H9 (cell line): ENCODE data around the gene BAG1. TPM values are rescaled to one million over a fixed set of nuclear protein-coding genes. Genes with fewer than 3 reads are reported as not detected.
A peak's percentile ranks its signal among the peaks of the same experiment; 100 is the strongest.

Experiments used
- DNase-seq: peaks from one replicate; pipeline ENCODE4 v3.0.0-alpha.2; 2017
- H2AFZ ChIP-seq: one replicate; pipeline ENCODE4 v1.6.1; 2013; ENCODE audit warnings: mild to moderate bottlenecking, low read length, control low read depth, moderate library complexity
- H2AK5ac ChIP-seq: 2 replicates; pipeline ENCODE4 v1.6.1; 2013; ENCODE audit warnings: low read length, control low read depth, mixed read lengths; ENCODE audit not compliant: insufficient read length
- H2BK120ac ChIP-seq: one replicate; pipeline ENCODE4 v1.6.1; 2013; ENCODE audit warnings: low read depth, mild to moderate bottlenecking, low read length, control low read depth, inconsistent platforms; ENCODE audit not compliant: poor library complexity, severe bottlenecking
- H2BK12ac ChIP-seq: 2 replicates; pipeline ENCODE4 v1.6.1; 2013; ENCODE audit warnings: low read length, control low read depth, mixed read lengths, low read depth; ENCODE audit not compliant: insufficient read length
- H2BK15ac ChIP-seq: 2 replicates; pipeline ENCODE4 v1.6.1; 2013; ENCODE audit warnings: low read depth, low read length, control low read depth
- H2BK20ac ChIP-seq: one replicate; pipeline ENCODE4 v1.6.1; 2013; ENCODE audit warnings: low read depth, mild to moderate bottlenecking, low read length, control low read depth, inconsistent platforms; ENCODE audit not compliant: poor library complexity, severe bottlenecking
- H2BK5ac ChIP-seq: 2 replicates; pipeline ENCODE4 v1.6.1; 2013; ENCODE audit warnings: low read length, control low read depth, mixed read lengths; ENCODE audit not compliant: insufficient read length
- H3K14ac ChIP-seq: 2 replicates; pipeline ENCODE4 v1.6.1; 2013; ENCODE audit warnings: low read length, control low read depth; ENCODE audit not compliant: insufficient read depth
- H3K18ac ChIP-seq: 2 replicates; pipeline ENCODE4 v1.6.1; 2013; ENCODE audit warnings: low read depth, mild to moderate bottlenecking, mixed read lengths, low read length, control low read depth; ENCODE audit not compliant: insufficient read length
- H3K23ac ChIP-seq: 2 replicates; pipeline ENCODE4 v1.6.1; 2013; ENCODE audit warnings: low read length, control low read depth, mixed read lengths, low read depth; ENCODE audit not compliant: insufficient read length
- H3K23me2 ChIP-seq: 2 replicates; pipeline ENCODE4 v1.6.1; 2013; ENCODE audit warnings: low read depth, mild to moderate bottlenecking, mixed read lengths, low read length, control low read depth; ENCODE audit not compliant: insufficient read length, poor library complexity, severe bottlenecking
- H3K27ac ChIP-seq: 2 replicates; pipeline ENCODE4 v1.5.1; 2013; ENCODE audit warnings: low read length, control low read depth, mixed read lengths, low read depth; ENCODE audit not compliant: insufficient read length
- H3K27me3 ChIP-seq: 2 replicates; pipeline ENCODE4 v1.6.1; 2013; ENCODE audit warnings: low read length, control low read depth, inconsistent platforms; ENCODE audit not compliant: insufficient read depth
- H3K4ac ChIP-seq: 2 replicates; pipeline ENCODE4 v1.6.1; 2013; ENCODE audit warnings: low read depth, mild to moderate bottlenecking, control low read depth, inconsistent platforms, low read length, moderate library complexity
- H3K4me1 ChIP-seq: 2 replicates; pipeline ENCODE4 v1.6.1; 2013; ENCODE audit warnings: low read length, control low read depth, inconsistent platforms; ENCODE audit not compliant: insufficient read depth
- H3K4me2 ChIP-seq: 2 replicates; pipeline ENCODE4 v1.6.1; 2013; ENCODE audit warnings: low read length, control low read depth, mixed read lengths; ENCODE audit not compliant: insufficient read length, insufficient read depth
- H3K56ac ChIP-seq: 2 replicates; pipeline ENCODE4 v1.6.1; 2013; ENCODE audit warnings: low read depth, mild to moderate bottlenecking, mixed read lengths, low read length, control low read depth; ENCODE audit not compliant: insufficient read length
- H3K79me1 ChIP-seq: 2 replicates; pipeline ENCODE4 v1.6.1; 2013; ENCODE audit warnings: low read depth, mild to moderate bottlenecking, moderate library complexity, low read length, control low read depth, inconsistent platforms; ENCODE audit not compliant: insufficient read depth, poor library complexity, severe bottlenecking
- H3K79me2 ChIP-seq: 2 replicates; pipeline ENCODE4 v1.6.1; 2013; ENCODE audit warnings: low read length, control low read depth, inconsistent platforms; ENCODE audit not compliant: insufficient read depth
- H3K9ac ChIP-seq: 2 replicates; pipeline ENCODE4 v1.6.1; 2013; ENCODE audit warnings: low read length, control low read depth, mixed read lengths; ENCODE audit not compliant: insufficient read length; ENCODE audit errors: extremely low read depth
- H3K9me3 ChIP-seq: one replicate; pipeline ENCODE4 v1.6.1; 2013; ENCODE audit warnings: low read depth, low read length, inconsistent platforms; ENCODE audit not compliant: control insufficient read depth
- H3T11ph ChIP-seq: one replicate; pipeline ENCODE4 v1.6.1; 2013; ENCODE audit warnings: mild to moderate bottlenecking, low read length, control low read depth, inconsistent platforms
- H4K20me1 ChIP-seq: one replicate; pipeline ENCODE4 v1.6.1; 2013; ENCODE audit not compliant: control insufficient read depth, insufficient read length, insufficient read depth
- H4K5ac ChIP-seq: 2 replicates; pipeline ENCODE4 v1.6.1; 2013; ENCODE audit warnings: low read depth, mild to moderate bottlenecking, mixed read lengths, low read length, control low read depth; ENCODE audit not compliant: insufficient read length
- H4K8ac ChIP-seq: replicated peaks from 2 replicates; pipeline ENCODE4 v1.6.1; 2013; ENCODE audit warnings: low read length, control low read depth, mixed read lengths, low read depth; ENCODE audit not compliant: insufficient read length
- H4K91ac ChIP-seq: 2 replicates; pipeline ENCODE4 v1.6.1; 2013; ENCODE audit warnings: low read depth, mild to moderate bottlenecking, moderate library complexity, mixed read lengths, low read length, control low read depth; ENCODE audit not compliant: insufficient read length
- H3K27ac Mint-ChIP-seq, 3 experiments: 2 replicates in 2 of 3; 3 replicates in 1 of 3; pipeline ENCODE4 v1.8.0; 2020 to 2021; ENCODE audit warnings: mixed read lengths in 3 of 3, mild to moderate bottlenecking in 1 of 3, moderate library complexity in 1 of 3
- H3K27me3 Mint-ChIP-seq: 2 replicates; pipeline ENCODE4 v1.8.0; 2021; ENCODE audit warnings: low read depth, mild to moderate bottlenecking, moderate library complexity, mixed read lengths
- H3K36me3 Mint-ChIP-seq, 3 experiments: 2 replicates in 2 of 3; 3 replicates in 1 of 3; pipeline ENCODE4 v1.8.0; 2020 to 2021; ENCODE audit warnings: low read depth in 3 of 3, mixed read lengths in 3 of 3; ENCODE audit not compliant: insufficient read depth in 1 of 3
- H3K4me1 Mint-ChIP-seq, 2 experiments: 2 replicates each; pipeline ENCODE4 v1.8.0; 2020; ENCODE audit warnings: mixed read lengths in 2 of 2
- H3K4me3 Mint-ChIP-seq, 2 experiments: 2 replicates in 1 of 2; 3 replicates in 1 of 2; pipeline ENCODE4 v1.8.0; 2020 to 2021; ENCODE audit warnings: mild to moderate bottlenecking in 2 of 2, mixed read lengths in 2 of 2, moderate library complexity in 1 of 2
- H3K9me3 Mint-ChIP-seq, 2 experiments: 2 replicates in 1 of 2; 3 replicates in 1 of 2; pipeline ENCODE4 v1.8.0; 2020; ENCODE audit warnings: mild to moderate bottlenecking in 2 of 2, mixed read lengths in 2 of 2, moderate library complexity in 1 of 2
- CTCF ChIP-seq: fragments of 200-600 bp; sonication (generic); conservative IDR thresholded peaks from 3 replicates; pipeline ENCODE4 v1.8.0; 2021; ENCODE audit warnings: antibody characterized with exemption, mild to moderate bottlenecking
- WGBS: extraction: QIAGEN DNeasy Blood & Tissue Kit; methylation state at CpG from one replicate; pipeline ENCODE4 v1.1.7; 2013; ENCODE audit warnings: missing lambda C conversion rate, low lambda C conversion rate, mixed read lengths; ENCODE audit not compliant: insufficient read length; ENCODE audit errors: extremely low coverage; 5-methylcytosine and 5-hydroxymethylcytosine counted together
- total RNA-seq: library from RNA; stranded (reverse); gene quantifications from 2 replicates; pipeline ENCODE4 v1.2.1, GENCODE V29; 2021

BAG1 gene
- total RNA-seq, 1 experiment from 2014 or later: 66.4 TPM

GRCh38 chr9:33297432-33297831 is 32.9 kb upstream of the BAG1 start:
- no peak for DNase-seq
- Histone ChIP-seq H3K23me2 (no peaks in the 10 kb centered on the region), H3K4ac (no peak overlapping the region), H3K4me1 (no peaks in the 10 kb centered on the region), H3K56ac (no peak overlapping the region), H3K4me2 (no peak overlapping the region), H4K5ac (no peak overlapping the region), H2BK15ac (no peak overlapping the region), H2BK5ac (no peak overlapping the region), H3T11ph (no peak overlapping the region), H3K79me1 (peaks cover 6% of the 10 kb centered on the region), H3K14ac (no peak overlapping the region), H4K8ac (no peak overlapping the region), H2BK20ac (no peak overlapping the region), H2AFZ (no peak overlapping the region), H4K20me1 (no peaks in the 10 kb centered on the region), H2BK120ac (no peak overlapping the region), H3K27ac (no peak overlapping the region), H3K18ac (no peak overlapping the region), H3K27me3 (no peaks in the 10 kb centered on the region), H3K9ac (no peak overlapping the region), H3K23ac (no peak overlapping the region), H2AK5ac (no peak overlapping the region), H3K79me2 (peaks cover 4% of the 10 kb centered on the region; the same call in 1 of the 2 replicates), H3K9me3 (no peaks in the 10 kb centered on the region), H4K91ac (no peak overlapping the region), H2BK12ac (no peak overlapping the region)
- Mint-ChIP-seq H3K9me3 (no peaks in the 10 kb centered on the region), H3K4me1 (peaks cover 0 to 1% of the 10 kb centered on the region in 2 experiments; a peak in 1 of 4 replicates), H3K36me3 (peaks cover 29 to 75% (median 61%) of the 10 kb centered on the region in 3 experiments; a peak in 6 of 7 replicates), H3K4me3 (no peak overlapping the region), H3K27me3 (no peaks in the 10 kb centered on the region), H3K27ac (peak overlapping the region in 1 of 3 experiments; percentile 21; a peak in 1 of 7 replicates)
- no CpG with 5 or more reads among the region's 1 CpG for WGBS
- TF ChIP-seq CTCF: no peak
